Fibroblast of lung (primary cell): ENCODE results near the gene GOLGA1.

Experiments used
- EZH2 ChIP-seq: IDR thresholded peaks from 2 replicates; pipeline ENCODE4 v1.5.1; 2012; ENCODE audit warnings: low read length, control low read depth, mild to moderate bottlenecking; ENCODE audit errors: missing control alignments
- TF ChIP-seq, protein P1 (sequence below), 2 donors: IDR thresholded peaks in 1 of 2; conservative IDR thresholded peaks in 1 of 2; 1 replicate in 1 of 2; 2 replicates in 1 of 2; pipeline ENCODE4 v1.5.1; 2011 to 2012; ENCODE audit warnings: low read length in 2 of 2, control low read depth in 1 of 2, inconsistent platforms in 1 of 2, low read depth in 1 of 2, mild to moderate bottlenecking in 1 of 2

DNA sequence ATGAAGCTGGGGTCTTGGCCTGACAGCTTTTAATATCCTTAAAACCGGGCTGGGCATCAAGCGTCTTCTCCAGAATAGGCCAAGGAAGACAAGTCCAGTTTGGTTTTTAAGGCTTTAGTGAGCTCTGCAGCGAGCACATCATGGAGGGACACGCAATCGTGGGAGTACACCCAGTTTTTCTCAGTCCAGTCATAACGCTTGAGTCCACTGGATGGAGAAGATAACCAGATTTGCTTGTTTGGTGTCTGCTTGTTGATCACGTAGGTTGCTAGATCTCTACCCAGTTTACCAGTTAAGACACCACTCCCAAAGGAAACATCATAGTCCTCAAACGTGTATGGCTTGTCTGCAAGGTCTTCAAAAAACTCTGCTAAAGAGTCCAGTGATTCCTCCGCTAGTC is 27.4 kb upstream of the GOLGA1 start:
- TF ChIP-seq, protein P1, sequence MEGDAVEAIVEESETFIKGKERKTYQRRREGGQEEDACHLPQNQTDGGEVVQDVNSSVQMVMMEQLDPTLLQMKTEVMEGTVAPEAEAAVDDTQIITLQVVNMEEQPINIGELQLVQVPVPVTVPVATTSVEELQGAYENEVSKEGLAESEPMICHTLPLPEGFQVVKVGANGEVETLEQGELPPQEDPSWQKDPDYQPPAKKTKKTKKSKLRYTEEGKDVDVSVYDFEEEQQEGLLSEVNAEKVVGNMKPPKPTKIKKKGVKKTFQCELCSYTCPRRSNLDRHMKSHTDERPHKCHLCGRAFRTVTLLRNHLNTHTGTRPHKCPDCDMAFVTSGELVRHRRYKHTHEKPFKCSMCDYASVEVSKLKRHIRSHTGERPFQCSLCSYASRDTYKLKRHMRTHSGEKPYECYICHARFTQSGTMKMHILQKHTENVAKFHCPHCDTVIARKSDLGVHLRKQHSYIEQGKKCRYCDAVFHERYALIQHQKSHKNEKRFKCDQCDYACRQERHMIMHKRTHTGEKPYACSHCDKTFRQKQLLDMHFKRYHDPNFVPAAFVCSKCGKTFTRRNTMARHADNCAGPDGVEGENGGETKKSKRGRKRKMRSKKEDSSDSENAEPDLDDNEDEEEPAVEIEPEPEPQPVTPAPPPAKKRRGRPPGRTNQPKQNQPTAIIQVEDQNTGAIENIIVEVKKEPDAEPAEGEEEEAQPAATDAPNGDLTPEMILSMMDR (conservative IDR thresholded peaks at IDR 0.05 in 1 of 2, IDR thresholded peaks at IDR 0.05 in 1 of 2; ENCODE audit: low read depth in 1 of 2, low read length in 2 of 2), result no peak
- TF ChIP-seq EZH2, result no peak
